ENCODE data around the gene MAT2B. TPM values are rescaled to one million over a fixed set of nuclear protein-coding genes. Genes with fewer than 3 reads are reported as not detected.

MAT2B gene
- total and polyA plus RNA-seq, 9 of the 15 experiments (the other 6 are each of a cell fraction or from before 2014, with no cell fraction given) = 32.0 to 57.7 (median 43.6) TPM

- peak; percentile 62; the same call in 1 of the 2 replicates for TF ChIP-seq REST (IDR thresholded peaks at IDR 0.05; ENCODE audit: borderline replicate concordance)
- no peak for TF ChIP-seq REST (CRISPR knock-in tag; IDR thresholded peaks at IDR 0.05; ENCODE audit: low read depth)
- peak; percentile 68 to 85 for TF ChIP-seq RAD21 (CRISPR knock-in tag; conservative IDR thresholded peaks at IDR 0.05 in 1 of 2, IDR thresholded peaks at IDR 0.05 in 1 of 2)
- TF ChIP-seq POLR2AphosphoS5 (IDR thresholded peaks at IDR 0.05; ENCODE audit: control insufficient read depth, insufficient read depth, low read depth, low read length) = no peak
- TF ChIP-seq ZNF316 (IDR thresholded peaks at IDR 0.05) = peak; percentile 70; the same call in 1 of the 2 replicates
- TF ChIP-seq ZNF197 (CRISPR knock-in tag; IDR thresholded peaks at IDR 0.05; ENCODE audit: low read depth) = no peak
- no peak for TF ChIP-seq ZFPM2 (CRISPR knock-in tag; IDR thresholded peaks at IDR 0.05)
- peak; percentile 65 to 86 (median 76) for TF ChIP-seq CTCF (IDR thresholded peaks at IDR 0.05 in 2 of 3, conservative IDR thresholded peaks at IDR 0.05 in 1 of 3; ENCODE audit: insufficient read depth in 2 of 3, low read depth in 1 of 3, low read length in 3 of 3)
- peak; percentile 53; the same call in 1 of the 2 replicates for TF ChIP-seq MAFK (IDR thresholded peaks at IDR 0.05; ENCODE audit: low read length)
Measured at GRCh38 chr5:163564321-163564938, 59.0 kb downstream of the MAT2B start (continued).

Data from K562 (cell line).